ENCODE results near the gene FNDC1.

FNDC1 gene

GRCh38 chr6:159213405-159213804 lies 44.2 kb downstream of the FNDC1 start:
- DNase-seq = no peak

- DNase-seq = no peak
Measured at GRCh38 chr6:159214281-159214680, 45.1 kb downstream of the FNDC1 start.

- DNase-seq = peak in 1 of 2 experiments; percentile 40
Measured at GRCh38 chr6:159217595-159218275, 48.5 kb downstream of the FNDC1 start.

GRCh38 chr6:159220093-159220492 lies 50.9 kb downstream of the FNDC1 start:
- DNase-seq = no peak

- no peak for DNase-seq
Measured at GRCh38 chr6:159221486-159222170, 52.4 kb downstream of the FNDC1 start.

- no peak for DNase-seq
Measured at GRCh38 chr6:159224452-159224851, 55.3 kb downstream of the FNDC1 start.

- peak in 1 of 2 experiments; percentile 21 for DNase-seq
Measured at GRCh38 chr6:159229651-159230051, 60.5 kb downstream of the FNDC1 start.

- DNase-seq = no peak
Measured at GRCh38 chr6:159232106-159232645, 63.0 kb downstream of the FNDC1 start.

GRCh38 chr6:159232751-159233150 lies 63.6 kb downstream of the FNDC1 start:
- DNase-seq = no peak

GRCh38 chr6:159233365-159234101 lies 64.3 kb downstream of the FNDC1 start:
- DNase-seq = no peak

- no peak for DNase-seq
Measured at GRCh38 chr6:159234102-159234553, 64.9 kb downstream of the FNDC1 start.

GRCh38 chr6:159238920-159239558 lies 69.8 kb downstream of the FNDC1 start:
- no peak for DNase-seq

- DNase-seq = no peak
Measured at GRCh38 chr6:159249128-159249527, 79.9 kb downstream of the FNDC1 start.

- no peak for DNase-seq
Measured at GRCh38 chr6:159249752-159250151, 80.6 kb downstream of the FNDC1 start.

GRCh38 chr6:159250633-159251032 lies 81.4 kb downstream of the FNDC1 start:
- DNase-seq = no peak

GRCh38 chr6:159252955-159253508 lies 83.8 kb downstream of the FNDC1 start:
- DNase-seq = peak; percentile 3 to 12

- DNase-seq = no peak
Measured at GRCh38 chr6:159254186-159254585, 85.0 kb downstream of the FNDC1 start.

- DNase-seq = no peak
Measured at GRCh38 chr6:159255434-159255951, 86.3 kb downstream of the FNDC1 start.

- DNase-seq = no peak
Measured at GRCh38 chr6:159256128-159256527, 86.9 kb downstream of the FNDC1 start.

- DNase-seq = no peak
Measured at GRCh38 chr6:159257846-159258245, 88.6 kb downstream of the FNDC1 start.

- DNase-seq = no peak
Measured at GRCh38 chr6:159259441-159260125, 90.4 kb downstream of the FNDC1 start.

- DNase-seq = no peak
Measured at GRCh38 chr6:159260208-159260607, 91.0 kb downstream of the FNDC1 start.

Data from NCI-H446 (cell line).